ENCODE data around the gene MEIS2. TPM values are rescaled to one million over a fixed set of nuclear protein-coding genes. Genes with fewer than 3 reads are reported as not detected.

MEIS2 gene
- total RNA-seq, 1 donor from 2014 or later = 40.3 TPM

- DNase-seq (ENCODE audit: low spot score) = no peak
- intact Hi-C loops (cut with DNase I) = no loop called here
These were observed 174.5 kb downstream of the MEIS2 start for GRCh38 chr15:36925653-36926426.

- intact Hi-C loops (cut with DNase I) = no loop called here
- no peak for DNase-seq (ENCODE audit: low spot score)
These were observed 175.3 kb downstream of the MEIS2 start for GRCh38 chr15:36925049-36925448.

DNA sequence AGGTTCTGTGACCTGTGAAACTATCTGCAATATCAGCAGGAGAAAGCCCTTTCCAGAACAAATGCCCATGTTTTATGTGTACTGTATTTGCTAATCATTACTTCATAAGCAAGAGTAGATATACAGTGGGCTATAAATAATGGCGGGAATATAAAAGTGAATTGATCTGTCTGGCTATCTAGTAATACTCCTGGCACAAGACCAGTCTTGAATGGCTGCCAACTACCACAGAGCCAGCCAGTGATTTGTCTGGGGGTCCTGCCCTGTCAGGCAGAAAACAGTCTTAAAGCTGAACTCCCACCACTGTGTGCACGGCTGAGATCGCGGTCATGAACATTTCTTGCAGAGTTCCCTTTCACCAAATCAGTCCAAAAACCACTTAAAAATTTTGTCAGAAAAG is 176.3 kb downstream of the MEIS2 start:
- intact Hi-C loops (cut with DNase I) = no loop called here
- DNase-seq (ENCODE audit: low spot score) = no peak

GRCh38 chr15:36921484-36922091 is 178.8 kb downstream of the MEIS2 start:
- DNase-seq (ENCODE audit: low spot score) = no peak
- intact Hi-C loops (cut with DNase I) = no loop called here

DNA sequence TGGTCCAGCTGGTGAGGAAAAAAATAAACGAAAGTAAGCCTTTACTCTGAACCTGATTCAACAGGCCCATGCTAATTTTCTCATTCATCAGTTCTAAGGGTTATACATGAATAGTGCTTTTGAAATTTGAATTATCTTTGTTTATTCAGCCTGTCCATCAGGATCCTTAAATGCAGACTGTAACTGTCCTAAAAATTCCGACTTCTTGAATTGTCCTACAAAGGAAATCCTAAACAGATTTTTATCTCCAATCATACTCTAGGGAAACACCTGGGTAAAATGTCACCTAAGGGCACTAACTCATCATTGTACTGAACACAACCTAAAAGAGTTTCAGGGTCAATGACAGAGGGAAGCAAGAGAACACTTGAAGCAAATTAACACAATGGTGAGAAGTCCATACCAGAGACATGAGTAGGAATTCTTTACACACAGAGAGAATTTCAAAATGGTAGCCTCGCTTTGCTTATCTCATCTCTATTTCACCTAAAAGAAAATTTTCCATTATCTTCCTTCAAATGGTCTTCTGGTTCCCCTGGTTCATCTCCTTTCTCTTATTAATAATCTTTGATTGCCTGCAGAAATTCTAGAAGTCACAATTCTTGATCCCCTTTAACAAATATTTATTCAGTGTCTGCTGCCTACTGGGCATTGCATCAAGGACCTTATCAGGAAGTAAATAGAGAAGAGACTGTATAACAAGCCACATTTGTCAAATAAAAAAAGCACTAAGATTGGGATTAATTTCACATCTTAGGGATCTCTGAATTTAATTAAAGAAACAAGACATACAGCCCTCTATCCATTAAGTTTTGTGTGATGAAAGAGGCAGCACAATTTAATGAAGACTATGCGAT is 182.7 kb downstream of the MEIS2 start:
- DNase-seq (ENCODE audit: low spot score) = no peak
- intact Hi-C loops (cut with DNase I) = no loop called here

- intact Hi-C loops (cut with DNase I) = no loop called here
- no peak for DNase-seq (ENCODE audit: low spot score)
These were observed 185.2 kb downstream of the MEIS2 start for GRCh38 chr15:36914960-36915808.

- intact Hi-C loops (cut with DNase I) = no loop called here
- DNase-seq (ENCODE audit: low spot score) = no peak
These were observed 185.9 kb downstream of the MEIS2 start for GRCh38 chr15:36914466-36914865.

DNA sequence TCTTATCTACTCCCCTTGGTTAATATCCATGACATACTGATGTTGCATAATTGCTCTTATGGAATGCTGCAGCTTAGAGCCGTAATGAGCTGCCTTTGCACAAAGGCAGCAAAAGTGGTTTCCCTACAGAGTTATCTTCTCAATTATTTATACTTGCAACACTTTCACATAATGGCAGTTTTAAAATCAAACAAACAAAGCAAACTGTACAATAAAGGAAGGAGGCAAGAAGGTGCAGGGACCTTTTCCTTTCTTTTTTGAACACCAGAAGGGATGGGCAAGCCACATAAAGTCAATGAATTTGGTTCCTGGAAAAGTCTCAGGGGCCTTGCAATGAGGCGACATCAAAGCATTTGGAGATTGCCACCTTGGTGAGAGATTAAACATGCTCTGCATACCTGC is 188.0 kb downstream of the MEIS2 start:
- intact Hi-C loops (cut with DNase I) = no loop called here
- DNase-seq (ENCODE audit: low spot score) = no peak

DNA sequence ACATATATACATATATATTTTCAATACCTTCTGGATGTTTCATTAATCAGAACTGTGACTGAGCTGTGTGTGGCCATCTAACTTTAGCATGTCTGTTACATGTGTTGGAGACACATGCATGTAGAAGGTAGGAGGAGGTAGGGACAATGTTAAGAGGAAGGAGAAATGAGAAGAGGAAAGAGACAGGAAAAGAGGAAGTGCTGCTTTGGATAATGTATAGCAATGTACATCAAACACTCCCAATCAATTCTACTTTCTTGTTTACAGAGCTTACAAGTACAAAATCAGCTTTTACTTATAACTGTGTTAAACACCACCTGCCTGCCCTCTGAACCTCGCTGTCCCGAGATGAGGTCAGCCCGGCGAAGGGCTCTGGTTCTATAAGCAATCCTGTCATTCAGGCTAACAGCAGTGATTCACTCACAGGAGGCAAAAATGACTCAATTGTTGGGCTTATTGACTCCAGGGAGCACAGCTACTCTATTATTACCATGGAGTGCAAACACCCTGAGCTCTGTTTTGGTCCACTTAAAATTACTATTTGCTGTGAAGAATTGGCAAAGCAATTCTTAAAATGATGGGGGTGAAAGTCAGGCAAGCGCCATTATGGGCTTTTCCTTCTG is 188.9 kb downstream of the MEIS2 start:
- no peak for DNase-seq (ENCODE audit: low spot score)
- intact Hi-C loops (cut with DNase I) = no loop called here

- intact Hi-C loops (cut with DNase I) = no loop called here
- no peak for DNase-seq (ENCODE audit: low spot score)
These were observed 191.4 kb downstream of the MEIS2 start for GRCh38 chr15:36908991-36909390.

DNA sequence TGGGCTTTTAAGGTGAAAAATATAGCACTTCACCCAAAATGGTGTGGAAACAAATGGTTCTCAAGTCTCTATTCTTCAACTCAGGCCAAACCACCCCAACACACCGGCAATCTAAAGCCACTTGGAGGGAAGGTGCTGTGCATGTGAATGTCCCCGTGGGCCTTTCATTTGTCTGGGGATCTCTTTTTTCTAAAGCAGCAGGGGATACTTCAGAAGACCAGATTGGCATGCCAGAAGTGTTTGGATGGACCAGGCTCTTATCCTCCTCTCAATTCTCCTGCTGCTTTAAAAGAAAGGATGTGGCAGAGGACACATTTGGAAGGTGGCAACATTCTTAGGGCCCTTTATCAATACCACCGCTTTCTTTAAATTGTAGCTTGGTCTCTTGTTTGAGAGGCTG is 193.1 kb downstream of the MEIS2 start:
- intact Hi-C loops (cut with DNase I) = no loop called here
- no peak for DNase-seq (ENCODE audit: low spot score)

- no peak for DNase-seq (ENCODE audit: low spot score)
These were observed 194.4 kb downstream of the MEIS2 start for GRCh38 chr15:36905908-36906307.

GRCh38 chr15:36904715-36905114 is 195.6 kb downstream of the MEIS2 start:
- intact Hi-C loops (cut with DNase I) = no loop called here
- no peak for DNase-seq (ENCODE audit: low spot score)

More at GRCh38 chr15:36905908-36906307, 194.4 kb downstream of the MEIS2 start:
- intact Hi-C loops (cut with DNase I) = no loop called here

- intact Hi-C loops (cut with DNase I) = no loop called here
- DNase-seq (ENCODE audit: low spot score) = no peak
These were observed 196.3 kb downstream of the MEIS2 start for GRCh38 chr15:36903922-36904556.

GRCh38 chr15:36903195-36903594 is 197.2 kb downstream of the MEIS2 start:
- intact Hi-C loops (cut with DNase I) = no loop called here
- DNase-seq (ENCODE audit: low spot score) = no peak

DNA sequence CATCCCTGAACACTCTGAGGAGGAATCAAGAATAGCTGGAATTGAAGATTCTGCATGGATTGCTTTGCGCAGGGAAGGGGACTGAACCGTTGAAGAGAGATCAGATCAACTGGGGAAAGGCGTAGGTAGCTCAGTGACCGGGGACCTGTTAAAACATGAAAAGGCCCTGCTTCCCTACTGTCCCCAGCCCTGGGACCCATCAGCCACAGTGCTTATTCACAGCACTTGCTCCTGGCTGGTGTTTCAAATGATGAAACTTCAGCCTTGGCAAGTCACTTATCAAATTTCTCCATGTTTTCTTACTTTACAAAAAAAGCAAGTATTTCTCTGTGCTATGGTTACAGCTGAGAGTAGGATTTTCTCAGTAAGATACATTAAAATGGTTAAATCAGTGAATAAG is 199.3 kb downstream of the MEIS2 start:
- no peak for DNase-seq (ENCODE audit: low spot score)
- intact Hi-C loops (cut with DNase I) = no loop called here

DNA sequence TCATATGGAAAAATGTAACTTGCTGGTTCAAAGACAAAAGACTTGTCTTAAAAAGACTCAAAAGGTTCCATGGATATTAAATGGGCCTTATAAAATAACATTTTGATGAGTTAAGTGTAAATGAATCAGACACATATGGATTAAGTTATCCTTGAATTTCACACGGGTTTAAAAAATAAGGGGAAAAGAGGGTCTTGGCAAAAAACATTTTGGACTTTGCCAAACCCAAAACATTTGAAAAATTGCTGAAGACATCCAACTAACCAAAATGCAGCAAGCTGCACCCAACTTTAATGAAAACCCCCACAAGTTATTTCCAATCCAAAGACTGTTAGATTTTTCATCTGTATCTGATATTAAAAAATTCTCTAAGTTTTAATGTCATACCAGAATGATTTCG is 200.7 kb downstream of the MEIS2 start:
- no peak for DNase-seq (ENCODE audit: low spot score)
- intact Hi-C loops (cut with DNase I) = no loop called here

GRCh38 chr15:36898536-36899126 is 201.7 kb downstream of the MEIS2 start:
- no peak for DNase-seq (ENCODE audit: low spot score)

More at GRCh38 chr15:36898536-36899126, 201.7 kb downstream of the MEIS2 start:
- intact Hi-C loops (cut with DNase I) = no loop called here
